Natural killer cell (primary cell): ENCODE data around the gene LYRM4. TPM values are rescaled to one million over a fixed set of nuclear protein-coding genes. Genes with fewer than 3 reads are reported as not detected.
A peak's percentile ranks its signal among the peaks of the same experiment; 100 is the strongest.

Source experiments
- ATAC-seq, 3 donors: fragments of 150-1000 bp in 2 of 3; fragments of 200-7000 bp in 1 of 3; cut with Tn5 transposase; 1 replicate in 1 of 3; 2 replicates in 2 of 3; pipeline ENCODE4 v1.10.0; 2021; ENCODE audit warnings: mild to moderate bottlenecking in 2 of 3, moderate library complexity in 2 of 3
- DNase-seq, 2 donors: peaks; one replicate each; pipeline versions ENCODE4 v3.0.0 to v3.0.0-alpha.2; 2013 to 2021; ENCODE audit warnings: mixed read lengths in 1 of 2
- H3K27ac ChIP-seq: one replicate; pipeline ENCODE4 v1.5.1; 2013; ENCODE audit warnings: mild to moderate bottlenecking, low read length
- H3K27me3 ChIP-seq: one replicate; pipeline ENCODE4 v1.6.1; 2013; ENCODE audit warnings: low read length; ENCODE audit not compliant: control insufficient read depth, insufficient read depth
- H3K36me3 ChIP-seq: one replicate; pipeline ENCODE4 v1.6.1; 2013; ENCODE audit warnings: low read length; ENCODE audit not compliant: control insufficient read depth, insufficient read depth
- H3K4me1 ChIP-seq: one replicate; pipeline ENCODE4 v1.6.1; 2013; ENCODE audit warnings: low read length; ENCODE audit not compliant: control insufficient read depth, insufficient read depth
- H3K4me3 ChIP-seq: one replicate; pipeline ENCODE4 v1.5.1; 2013; ENCODE audit warnings: low read length
- H3K9me3 ChIP-seq: one replicate; pipeline ENCODE4 v1.6.1; 2013; ENCODE audit warnings: low read length; ENCODE audit not compliant: control insufficient read depth, insufficient read depth
- H3K27ac Mint-ChIP-seq, 2 donors: one replicate each; pipeline ENCODE4 v1.8.0; 2022; ENCODE audit warnings: mild to moderate bottlenecking in 2 of 2, mixed read lengths in 2 of 2, moderate library complexity in 1 of 2
- H3K27me3 Mint-ChIP-seq, 2 donors: one replicate each; pipeline ENCODE4 v1.8.0; 2022; ENCODE audit warnings: low read depth in 2 of 2, mixed read lengths in 2 of 2
- H3K36me3 Mint-ChIP-seq: one replicate; pipeline ENCODE4 v1.8.0; 2022; ENCODE audit warnings: mixed read lengths
- H3K4me1 Mint-ChIP-seq, 2 donors: one replicate each; pipeline ENCODE4 v1.8.0; 2022; ENCODE audit warnings: mixed read lengths in 2 of 2
- H3K4me3 Mint-ChIP-seq: one replicate; pipeline ENCODE4 v1.8.0; 2022; ENCODE audit warnings: mild to moderate bottlenecking, moderate library complexity, mixed read lengths
- H3K9me3 Mint-ChIP-seq, 2 donors: one replicate each; pipeline ENCODE4 v1.8.0; 2022; ENCODE audit warnings: mixed read lengths in 2 of 2
- CTCF ChIP-seq: fragments of 200-600 bp; IDR thresholded peaks from one replicate; pipeline ENCODE4 v1.8.0; 2022; ENCODE audit warnings: antibody characterized with exemption
- WGBS: methylation state at CpG from one replicate; pipeline ENCODE4 v1.1.7; 2013; ENCODE audit warnings: missing lambda C conversion rate; ENCODE audit not compliant: insufficient coverage; 5-methylcytosine and 5-hydroxymethylcytosine counted together
- intact Hi-C: fragments of 100-400 bp; cut with micrococcal nuclease; formaldehyde crosslinking; loops from one replicate; pipeline ENCODE4 v1.14.2; 2022
- total RNA-seq, 4 donors: library from RNA; stranded (reverse); fragments of 120-200 nt in 1 of 4; gene quantifications; one replicate each; pipeline versions ENCODE4 v1.2.3 to v1.2.4, GENCODE V29; 2013 to 2022

Gene LYRM4
- total RNA-seq, 3 donors from 2014 or later (not counting 1 experiment from before 2014, with no cell fraction given): 9.1 to 11.4 (median 11.1) TPM

DNA sequence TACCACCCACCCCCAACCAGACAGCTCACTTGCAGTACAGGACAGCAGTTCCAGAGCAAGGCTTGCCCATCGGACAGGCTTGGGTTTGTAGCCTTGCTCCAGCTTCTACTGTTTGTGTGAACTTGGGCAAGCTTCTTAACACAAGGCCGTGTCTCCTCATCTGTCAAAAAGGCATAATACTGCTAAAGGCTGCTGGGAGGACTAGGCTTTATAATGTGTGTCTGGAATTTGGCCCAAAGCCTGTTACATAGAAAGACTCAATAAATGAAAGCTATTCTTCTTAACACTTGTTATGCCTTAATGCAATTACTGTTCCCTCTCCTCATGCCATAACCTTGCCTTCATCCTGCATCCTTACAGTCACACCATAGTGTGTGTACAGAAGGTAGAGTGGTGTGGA is 43.4 kb downstream of the LYRM4 start:
- Mint-ChIP-seq H3K9me3 (no peaks in the 10 kb centered on the region), H3K27me3 (no peaks in the 10 kb centered on the region), H3K36me3 (no peaks in the 10 kb centered on the region), H3K27ac (no peak overlapping the region), H3K4me3 (no peak overlapping the region), H3K4me1 (no peaks in the 10 kb centered on the region)
- intact Hi-C loops: no loop called here
- H3K36me3 ChIP-seq: peaks cover 2% of the 10 kb centered on the region
- H3K27ac ChIP-seq: no peak overlapping the region
- WGBS: 92% methylated on average over 2 of the region's 2 CpGs
- H3K4me3 ChIP-seq: no peak overlapping the region
- ATAC-seq: no peak
- H3K27me3 ChIP-seq: no peaks in the 10 kb centered on the region
- H3K4me1 ChIP-seq: no peaks in the 10 kb centered on the region
- no peak for DNase-seq
- H3K9me3 ChIP-seq: no peaks in the 10 kb centered on the region
- no peak for TF ChIP-seq CTCF

- 59% methylated on average over 9 of the region's 9 CpGs for WGBS
- H3K27ac Mint-ChIP-seq: no peak overlapping the region
Observed at GRCh38 chr6:5215799-5216198, 45.0 kb downstream of the LYRM4 start.

DNA sequence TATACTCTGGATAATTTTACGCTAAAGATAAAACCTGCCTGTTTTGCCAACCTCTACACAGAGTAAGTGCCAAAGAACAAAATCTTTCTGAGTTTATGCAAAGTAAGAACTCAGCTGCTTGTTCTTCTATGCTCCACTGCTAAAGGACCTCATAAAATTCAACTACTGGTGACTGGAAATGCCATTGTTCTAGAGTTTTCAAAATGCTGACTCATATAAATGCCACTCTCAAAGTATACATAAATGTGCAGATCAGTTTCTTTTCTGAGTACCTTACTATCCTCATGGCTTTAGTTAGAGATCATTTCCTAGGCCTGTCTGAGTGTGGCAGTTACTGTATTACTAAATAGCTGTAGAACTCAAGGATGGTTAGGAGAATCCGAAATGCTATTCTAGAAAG is 45.6 kb downstream of the LYRM4 start:
- H3K9me3 Mint-ChIP-seq: no peaks in the 10 kb centered on the region
- intact Hi-C loops: no loop called here
- no peak for TF ChIP-seq CTCF
- WGBS: 95% methylated on average over 1 of the region's 2 CpGs
- ATAC-seq (no peak), DNase-seq (no peak)
- no peak overlapping the region for H3K27ac Mint-ChIP-seq
- H3K4me3 Mint-ChIP-seq: no peak overlapping the region
- Histone ChIP-seq H3K27me3 (no peaks in the 10 kb centered on the region), H3K36me3 (peaks cover 2% of the 10 kb centered on the region), H3K27ac (no peak overlapping the region), H3K9me3 (no peaks in the 10 kb centered on the region), H3K4me1 (no peaks in the 10 kb centered on the region), H3K4me3 (no peak overlapping the region)
- no peaks in the 10 kb centered on the region for H3K27me3 Mint-ChIP-seq
- H3K36me3 Mint-ChIP-seq: no peaks in the 10 kb centered on the region
- H3K4me1 Mint-ChIP-seq: no peaks in the 10 kb centered on the region

More at GRCh38 chr6:5215799-5216198, 45.0 kb downstream of the LYRM4 start:
- Histone ChIP-seq H3K27ac (no peak overlapping the region), H3K4me1 (no peaks in the 10 kb centered on the region), H3K4me3 (no peak overlapping the region), H3K27me3 (no peaks in the 10 kb centered on the region), H3K9me3 (no peaks in the 10 kb centered on the region), H3K36me3 (peaks cover 2% of the 10 kb centered on the region)
- no peaks in the 10 kb centered on the region for H3K27me3 Mint-ChIP-seq
- H3K4me3 Mint-ChIP-seq: no peak overlapping the region
- no peaks in the 10 kb centered on the region for H3K4me1 Mint-ChIP-seq
- TF ChIP-seq CTCF: no peak
- intact Hi-C loops: no loop called here
- no peak for DNase-seq
- no peaks in the 10 kb centered on the region for H3K9me3 Mint-ChIP-seq
- H3K36me3 Mint-ChIP-seq: no peaks in the 10 kb centered on the region
- ATAC-seq: no peak

DNA sequence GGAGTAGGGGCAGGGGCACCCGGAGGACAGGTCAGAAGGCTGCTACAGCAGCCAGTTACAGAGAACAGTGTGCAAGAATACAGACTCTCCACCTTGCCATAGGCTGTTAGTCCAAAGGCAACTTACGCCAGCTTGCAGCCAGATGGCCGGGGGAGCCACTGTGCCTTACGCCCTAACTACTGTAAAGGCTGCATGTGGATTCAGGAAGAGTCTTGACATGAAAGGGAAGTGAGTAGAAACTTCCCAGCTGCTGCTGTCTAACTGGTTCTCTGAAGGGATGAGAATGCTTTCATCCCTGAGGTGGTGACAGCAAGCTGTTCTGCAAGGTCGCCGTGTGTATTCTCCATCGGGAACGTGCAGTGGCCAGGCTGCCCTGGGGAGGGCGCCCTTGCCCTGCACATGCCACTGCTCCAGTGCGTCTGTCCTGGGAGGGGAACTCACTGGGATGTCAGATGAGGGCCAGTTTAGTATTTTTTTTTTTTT is 46.1 kb downstream of the LYRM4 start:
- Mint-ChIP-seq H3K27ac (no peak overlapping the region), H3K27me3 (no peaks in the 10 kb centered on the region), H3K9me3 (no peaks in the 10 kb centered on the region), H3K36me3 (no peaks in the 10 kb centered on the region), H3K4me3 (no peak overlapping the region), H3K4me1 (no peaks in the 10 kb centered on the region)
- no peaks in the 10 kb centered on the region for H3K4me1 ChIP-seq
- 80% methylated on average over 10 of the region's 10 CpGs for WGBS
- no peak for TF ChIP-seq CTCF
- DNase-seq: peak in 1 of 2 donors; percentile 24
- H3K27me3 ChIP-seq: no peaks in the 10 kb centered on the region
- ATAC-seq: no peak
- H3K4me3 ChIP-seq: no peak overlapping the region
- no peak overlapping the region for H3K27ac ChIP-seq
- peaks cover 2% of the 10 kb centered on the region for H3K36me3 ChIP-seq
- intact Hi-C loops: no loop called here
- no peaks in the 10 kb centered on the region for H3K9me3 ChIP-seq
